HG03442 (cell line): ENCODE data around the gene LSM3.

Experiments
- ATAC-seq: cut with Tn5 transposase; IDR thresholded peaks from one replicate; pipeline ENCODE4 v1.9.1; 2021; ENCODE audit warnings: mild to moderate bottlenecking, moderate library complexity; ENCODE audit not compliant: unreplicated experiment

The LSM3 gene

GRCh38 chr3:14236902-14237301 lies 58.3 kb downstream of the LSM3 start:
- no peak for ATAC-seq

GRCh38 chr3:14237457-14237856 lies 58.8 kb downstream of the LSM3 start:
- no peak for ATAC-seq

- no peak for ATAC-seq
Observed at GRCh38 chr3:14238356-14238755, 59.7 kb downstream of the LSM3 start.

GRCh38 chr3:14238930-14239329 lies 60.3 kb downstream of the LSM3 start:
- ATAC-seq, result no peak

DNA sequence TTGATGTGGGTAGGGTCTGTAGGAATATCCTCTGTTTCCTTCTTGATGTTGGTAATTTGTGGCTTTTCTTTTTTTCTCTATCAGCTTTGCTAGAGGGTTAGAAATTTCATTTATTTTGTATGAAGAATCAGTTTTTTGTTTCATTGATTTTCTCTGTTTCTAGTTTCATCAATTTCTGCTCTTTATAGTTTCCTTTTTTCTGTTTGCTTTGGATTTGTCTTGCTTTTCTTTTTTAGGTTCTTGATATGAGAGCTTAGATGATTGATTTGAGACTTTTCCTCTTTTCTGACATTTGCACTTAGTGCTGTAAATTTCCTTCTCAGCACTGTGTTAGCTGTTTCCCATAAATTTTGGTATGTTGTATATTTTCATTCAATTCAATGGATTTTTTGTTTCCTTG lies 61.3 kb downstream of the LSM3 start:
- ATAC-seq, result no peak

DNA sequence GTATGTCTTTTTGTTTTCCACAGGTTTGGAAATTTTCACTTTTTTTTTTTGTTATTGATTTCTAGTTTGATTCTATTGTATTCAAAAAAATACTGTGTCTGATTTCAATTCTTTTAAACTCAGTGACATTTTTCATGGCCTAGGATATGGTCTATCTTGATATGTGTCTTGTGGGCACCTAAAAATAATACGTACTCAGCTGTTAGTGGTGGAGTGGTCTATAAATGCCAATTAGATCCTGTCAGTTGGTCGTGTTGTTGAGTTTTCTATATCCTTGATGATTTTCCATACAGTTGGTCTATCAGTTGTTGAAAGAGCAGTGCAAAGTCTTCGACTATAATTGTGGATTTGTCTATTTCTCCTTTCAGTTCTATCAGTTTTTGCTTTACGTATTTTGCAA lies 61.7 kb downstream of the LSM3 start:
- no peak for ATAC-seq

DNA sequence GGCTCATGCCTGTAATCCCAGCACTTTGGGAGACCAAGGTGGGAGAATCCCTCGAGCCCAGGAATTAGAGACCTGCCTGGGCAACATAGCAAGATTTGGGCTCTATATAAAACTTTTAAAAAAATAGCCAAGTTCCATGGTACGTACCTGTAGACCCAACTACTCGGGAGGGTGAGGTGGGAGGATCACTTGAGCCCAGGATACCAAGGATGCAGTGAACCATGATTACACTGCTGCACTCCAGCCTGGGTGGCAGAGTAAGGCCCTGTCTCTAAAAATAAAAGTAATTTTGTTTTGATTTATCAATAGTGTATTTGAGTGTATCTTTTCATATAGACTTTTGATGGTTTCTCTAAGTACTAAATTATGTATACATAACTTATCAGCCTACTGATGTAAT lies 63.1 kb downstream of the LSM3 start:
- no peak for ATAC-seq

GRCh38 chr3:14242490-14243311 lies 64.1 kb downstream of the LSM3 start:
- no peak for ATAC-seq

- ATAC-seq, result no peak
Observed at GRCh38 chr3:14243782-14244181, 65.2 kb downstream of the LSM3 start.

- ATAC-seq, result no peak
Observed at GRCh38 chr3:14244521-14245247, 66.1 kb downstream of the LSM3 start.

DNA sequence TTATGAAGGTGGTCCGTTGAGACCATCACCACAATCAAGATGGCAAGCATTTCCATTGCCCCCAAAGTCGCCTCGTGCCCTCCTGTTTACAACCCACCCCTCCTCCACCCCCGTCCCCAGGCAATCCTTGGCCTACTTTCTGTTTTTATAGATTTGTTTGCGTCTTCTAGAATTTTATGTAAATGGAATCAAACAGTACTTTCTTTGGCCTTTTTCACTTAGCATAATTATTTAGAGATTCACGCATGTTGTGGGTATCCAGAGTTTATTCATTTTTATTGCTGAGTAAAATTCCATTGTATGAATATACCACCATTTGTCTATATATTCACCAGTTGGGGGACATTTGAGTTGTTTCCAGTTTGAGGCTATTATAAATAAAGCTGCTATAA lies 66.6 kb downstream of the LSM3 start:
- no peak for ATAC-seq

DNA sequence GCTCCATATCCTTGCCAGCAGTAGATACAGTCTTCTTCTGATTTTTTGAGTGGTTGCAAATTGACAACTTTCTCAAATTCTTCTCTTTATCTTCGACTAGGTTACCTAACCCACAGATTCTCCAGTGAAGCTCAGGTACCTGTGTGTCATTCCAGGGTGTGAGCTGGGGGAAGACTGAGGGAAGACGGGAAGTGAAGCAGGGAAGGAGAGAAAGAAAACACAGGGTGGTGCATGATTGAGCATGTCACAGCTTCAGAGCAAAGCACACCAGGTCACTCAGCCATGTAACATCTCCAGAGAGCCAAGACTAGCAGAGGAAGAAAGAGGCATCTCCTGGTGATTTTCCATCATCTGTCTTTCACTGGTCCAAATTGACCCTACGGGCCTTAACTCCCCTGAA lies 67.2 kb downstream of the LSM3 start:
- ATAC-seq, result no peak

DNA sequence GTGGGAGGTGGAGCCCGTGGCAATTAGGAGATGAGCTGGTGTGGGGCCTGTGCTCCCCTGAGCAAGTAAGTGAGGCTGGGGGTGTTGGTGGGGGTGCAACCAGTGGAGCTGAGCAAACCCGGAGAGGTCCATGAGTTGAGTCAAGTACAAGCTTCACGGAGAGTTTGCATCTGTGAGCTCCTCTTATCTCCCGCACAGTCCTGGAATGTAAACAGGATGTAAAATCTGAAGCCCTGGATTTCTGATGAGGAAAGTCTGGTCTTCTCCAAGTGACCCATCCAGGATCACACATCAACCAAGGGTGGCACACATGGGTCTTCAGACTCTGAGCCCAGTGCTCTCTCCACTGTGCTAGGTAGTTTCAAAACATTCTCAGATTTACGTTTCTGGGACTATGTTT lies 67.8 kb downstream of the LSM3 start:
- ATAC-seq, result no peak

DNA sequence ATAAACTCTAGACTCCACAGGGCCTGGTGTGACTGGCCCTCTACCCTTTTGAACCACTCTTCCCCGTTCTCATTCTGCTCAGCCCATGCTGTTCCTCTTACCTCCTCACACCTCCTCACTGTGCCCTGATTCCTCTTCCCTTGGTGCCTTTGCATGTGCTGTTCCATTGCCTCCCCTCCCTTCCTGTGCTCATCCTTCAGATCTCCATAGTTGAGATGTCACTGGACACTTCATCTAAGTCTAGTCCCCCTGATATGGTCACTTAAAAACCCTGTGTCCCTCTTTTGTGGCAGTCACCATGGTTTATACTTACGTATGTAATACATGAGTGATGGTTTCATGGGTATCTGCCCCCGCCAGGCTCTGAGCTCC lies 69.8 kb downstream of the LSM3 start:
- ATAC-seq, result no peak

DNA sequence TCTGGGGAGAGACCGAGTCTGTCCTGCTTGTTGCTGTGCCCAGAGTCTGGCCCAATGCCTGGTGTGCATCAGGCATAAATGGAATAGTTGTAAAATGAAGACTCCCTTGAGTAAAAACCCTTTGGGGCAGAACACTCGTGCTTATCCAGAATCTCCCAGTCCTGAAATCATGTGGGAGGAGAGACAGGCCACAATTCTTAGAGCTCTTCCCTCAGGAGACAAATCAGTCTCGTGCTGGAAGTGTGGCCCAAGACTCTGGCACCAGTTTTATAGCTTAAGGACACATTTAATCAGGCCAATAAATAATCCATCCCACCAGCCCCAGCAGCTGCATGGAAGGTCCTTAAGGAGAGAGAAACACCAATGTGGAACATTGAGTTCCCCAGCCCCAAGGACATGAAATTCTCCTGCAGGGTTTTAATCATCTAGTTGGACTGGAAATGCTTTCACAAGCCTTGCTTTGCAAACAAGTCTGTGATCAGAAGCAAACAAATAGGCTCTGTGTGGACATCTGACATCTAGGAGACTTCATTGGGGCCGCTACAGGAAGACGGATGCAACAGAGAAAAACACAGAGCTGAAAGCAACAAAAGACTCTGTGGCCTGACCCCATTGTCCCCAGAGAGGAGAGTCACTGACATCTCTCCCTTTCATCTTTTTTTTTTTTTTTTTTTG lies 70.4 kb downstream of the LSM3 start:
- ATAC-seq, result no peak
